Stimulated activated effector memory CD8-positive, alpha-beta T cell treated with anti-CD3 and anti-CD28 coated beads, Interleukin-12 subunit alpha, Interleukin-12 subunit beta, amount 100 ng/mL, for 72 hours (primary cell): ENCODE data around the gene M1AP.
"Not testable (repeated sequence)": the region's sequence is repeated elsewhere in the genome, so short reads cannot be mapped to it uniquely, and the experiment has no call there.

Source experiments
- ATAC-seq: fragments of 150-1000 bp; cut with Tn5 transposase; 2 replicates; pipeline ENCODE4 v1.10.0; 2021
- DNase-seq, 2 donors: peaks; one replicate each; pipeline ENCODE4 v3.0.0; 2021 to 2022; ENCODE audit warnings: low spot score in 2 of 2
- H3K27ac Mint-ChIP-seq: one replicate; pipeline ENCODE4 v1.8.0; 2022; ENCODE audit warnings: mild to moderate bottlenecking, mixed read lengths
- H3K36me3 Mint-ChIP-seq: one replicate; pipeline ENCODE4 v1.8.0; 2022; ENCODE audit warnings: mild to moderate bottlenecking, mixed read lengths
- H3K4me1 Mint-ChIP-seq: one replicate; pipeline ENCODE4 v1.8.0; 2022; ENCODE audit warnings: mixed read lengths
- H3K4me3 Mint-ChIP-seq: one replicate; pipeline ENCODE4 v1.8.0; 2022; ENCODE audit warnings: mild to moderate bottlenecking, mixed read lengths
- H3K9me3 Mint-ChIP-seq: one replicate; pipeline ENCODE4 v1.8.0; 2022; ENCODE audit warnings: mixed read lengths

Gene M1AP

DNA sequence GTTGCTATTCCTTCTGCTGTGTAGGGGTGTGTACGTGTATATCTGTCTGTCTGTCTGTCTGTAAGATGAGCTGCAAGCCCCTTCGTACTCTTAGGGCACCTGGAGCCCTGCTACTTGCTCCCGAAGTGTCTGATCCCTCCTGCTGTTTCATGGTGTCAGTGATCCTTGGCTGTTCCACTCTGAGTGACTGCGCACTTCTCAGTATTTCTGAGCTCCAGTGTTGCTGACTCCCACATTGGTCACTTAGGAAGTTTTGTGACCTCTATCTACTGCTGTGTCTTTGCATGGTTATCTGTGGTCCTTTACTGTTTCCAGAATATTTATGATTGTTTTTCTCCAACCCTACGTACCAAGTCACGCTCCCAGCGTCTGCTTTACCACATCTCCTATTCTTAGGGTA is 22.1 kb upstream of the M1AP start:
- Mint-ChIP-seq H3K9me3 (no peaks in the 10 kb centered on the region), H3K36me3 (peaks cover 3% of the 10 kb centered on the region), H3K27ac (no peak overlapping the region), H3K4me1 (peaks cover 6% of the 10 kb centered on the region), H3K4me3 (no peak overlapping the region)
- DNase-seq: no peak
- ATAC-seq: no peak

DNA sequence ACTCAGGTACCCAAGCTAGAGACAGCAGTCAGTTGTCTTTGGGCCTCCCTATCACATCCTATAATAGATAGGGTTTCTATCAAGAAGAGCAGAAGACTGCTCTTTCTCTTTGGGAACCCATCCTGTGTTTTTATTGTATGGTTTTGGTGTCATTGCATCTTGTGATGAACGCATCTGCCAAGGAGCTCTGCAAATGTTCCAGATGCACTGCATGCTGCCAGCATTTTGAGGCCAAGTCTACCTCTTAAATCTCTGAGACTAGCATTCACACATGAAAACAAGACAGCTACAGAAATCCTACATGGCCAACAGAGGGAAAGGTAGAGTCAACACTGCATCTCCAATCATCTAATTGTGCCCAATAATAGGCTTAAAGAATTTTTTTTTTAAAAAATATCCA is 20.0 kb upstream of the M1AP start:
- peaks cover 6% of the 10 kb centered on the region for H3K4me1 Mint-ChIP-seq
- ATAC-seq (no peak), DNase-seq (no peak)
- peaks cover 6% of the 10 kb centered on the region for H3K36me3 Mint-ChIP-seq
- no peak overlapping the region for H3K4me3 Mint-ChIP-seq
- no peaks in the 10 kb centered on the region for H3K9me3 Mint-ChIP-seq
- no peak overlapping the region for H3K27ac Mint-ChIP-seq

DNA sequence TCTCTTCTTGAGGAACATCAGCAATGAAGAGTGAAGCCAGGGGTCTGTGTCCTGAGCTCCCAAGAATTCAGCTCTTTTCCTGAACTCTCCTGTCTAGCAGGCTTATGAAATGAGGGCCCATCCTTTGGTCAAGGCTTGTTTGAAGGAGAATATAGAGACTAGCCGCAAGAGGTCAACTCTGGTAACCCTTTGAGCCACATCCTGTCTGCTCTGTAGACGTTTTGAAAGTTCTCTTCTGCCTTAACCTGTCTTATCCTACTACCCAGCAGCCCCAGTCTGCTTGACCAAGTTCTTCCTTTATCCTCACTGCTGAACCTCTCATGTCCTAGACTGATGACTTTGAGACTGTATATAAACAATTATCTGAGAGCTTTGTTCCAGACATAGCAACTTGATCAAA is 11.3 kb upstream of the M1AP start:
- ATAC-seq: no peak
- Mint-ChIP-seq H3K9me3 (no peaks in the 10 kb centered on the region), H3K27ac (peak overlapping the region; percentile 18), H3K36me3 (no peaks in the 10 kb centered on the region), H3K4me1 (peaks cover 14% of the 10 kb centered on the region), H3K4me3 (no peak overlapping the region)
- no peak for DNase-seq

DNA sequence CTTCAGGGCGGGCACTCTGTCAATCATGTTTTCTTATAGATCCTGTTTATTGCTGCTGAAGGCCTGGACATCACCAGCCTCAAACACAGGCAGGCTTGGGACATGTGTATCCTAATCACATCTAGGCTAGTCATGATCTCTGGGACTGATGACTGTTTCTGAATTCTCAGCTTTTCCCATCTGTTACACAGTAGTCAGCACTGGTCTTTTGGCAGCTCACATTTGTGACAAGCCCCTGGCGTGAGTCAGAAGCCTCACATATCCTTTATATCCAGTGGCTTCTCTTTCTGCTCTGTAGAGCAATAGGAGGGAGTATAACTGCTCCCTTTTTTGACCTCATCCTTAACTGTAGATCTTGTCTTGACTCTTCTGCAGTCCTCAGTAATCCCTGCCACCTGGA is 10.4 kb upstream of the M1AP start:
- Mint-ChIP-seq H3K9me3 (no peaks in the 10 kb centered on the region), H3K4me1 (peaks cover 14% of the 10 kb centered on the region), H3K36me3 (peaks cover 6% of the 10 kb centered on the region), H3K27ac (peak overlapping the region; percentile 1), H3K4me3 (no peak overlapping the region)
- DNase-seq (no peak), ATAC-seq (no peak)

DNA sequence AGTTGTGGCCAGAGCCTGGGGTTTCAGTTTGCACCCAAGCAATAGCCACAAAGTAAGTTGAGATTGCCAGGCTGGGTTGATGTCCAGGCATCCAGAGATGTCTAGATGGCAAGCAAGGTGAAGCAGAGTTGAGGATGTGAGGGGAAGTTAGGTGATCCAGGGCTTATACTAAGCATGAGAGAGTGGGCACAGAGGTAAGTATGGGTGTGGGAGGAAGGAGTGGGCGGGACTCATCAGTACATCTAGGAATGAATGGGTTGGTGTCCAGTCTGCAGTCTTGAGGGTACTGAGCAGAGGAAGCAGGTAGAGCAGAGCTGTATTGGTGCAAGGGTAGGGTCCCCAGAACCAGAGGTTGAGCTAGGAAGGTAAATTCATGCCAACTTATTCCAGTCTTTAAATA is 7.4 kb upstream of the M1AP start:
- Mint-ChIP-seq H3K9me3 (no peaks in the 10 kb centered on the region), H3K4me3 (no peak overlapping the region), H3K36me3 (peaks cover 6% of the 10 kb centered on the region), H3K27ac (no peak overlapping the region), H3K4me1 (peaks cover 14% of the 10 kb centered on the region)
- no peak for ATAC-seq
- no peak for DNase-seq

DNA sequence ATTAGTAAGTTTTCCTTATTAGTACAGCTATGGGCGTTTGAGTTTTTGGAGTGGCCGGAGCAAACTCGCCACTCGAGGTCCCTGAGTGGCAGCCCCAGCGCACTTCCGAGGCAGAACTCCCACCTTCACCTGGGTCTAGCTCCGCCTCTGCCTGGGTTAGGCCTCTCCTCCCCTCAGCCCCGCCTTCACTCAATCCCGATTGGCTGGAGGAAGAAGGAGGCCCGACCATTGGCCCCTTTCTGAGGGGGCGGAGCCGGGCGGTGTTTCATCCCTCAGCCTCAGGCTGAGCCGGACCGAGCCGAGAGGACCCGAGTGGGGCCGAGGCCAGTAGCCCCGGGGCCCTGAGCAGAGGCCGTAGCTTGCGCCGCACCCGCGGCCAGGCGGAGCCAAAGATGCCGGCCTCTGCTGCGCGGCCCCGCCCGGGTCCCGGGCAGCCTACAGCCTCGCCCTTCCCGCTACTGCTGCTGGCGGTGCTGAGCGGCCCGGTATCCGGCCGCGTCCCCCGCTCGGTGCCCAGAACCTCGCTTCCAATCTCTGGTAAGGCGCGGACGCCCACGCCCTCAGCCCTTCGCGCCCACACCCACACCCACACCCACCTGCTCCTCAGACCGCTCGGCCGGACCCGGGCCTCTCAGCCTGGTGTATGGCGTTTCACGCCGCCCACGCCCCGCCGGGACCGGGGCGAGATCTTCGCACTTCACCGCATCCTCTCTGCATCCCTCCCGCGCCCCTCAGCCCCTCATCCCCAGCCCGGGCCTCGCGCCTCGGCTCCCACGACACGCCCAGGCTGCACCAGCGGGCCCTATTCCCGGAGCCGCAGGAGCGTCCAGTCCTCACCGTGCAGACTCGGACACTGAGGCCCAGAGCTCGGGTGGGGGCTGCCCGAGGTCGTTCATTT is 6.1 kb upstream of the M1AP start, which contains the start of gene SEMA4F:
SEMA4F (plus strand) TSS at position 263 of the 898 bp plus-strand sequence; CDS start at position 393, 130 bp downstream.
- Mint-ChIP-seq H3K4me3 (peak within 1 kb of the TSS; percentile 76), H3K27ac (peak within 1 kb of the TSS; percentile 67), H3K4me1 (peaks cover 14% of the 10 kb centered on the region), H3K9me3 (no peaks in the 10 kb centered on the region), H3K36me3 (peaks cover 6% of the 10 kb centered on the region)
- peak; percentile 99 for ATAC-seq
- peak; percentile 86 to 98 for DNase-seq

DNA sequence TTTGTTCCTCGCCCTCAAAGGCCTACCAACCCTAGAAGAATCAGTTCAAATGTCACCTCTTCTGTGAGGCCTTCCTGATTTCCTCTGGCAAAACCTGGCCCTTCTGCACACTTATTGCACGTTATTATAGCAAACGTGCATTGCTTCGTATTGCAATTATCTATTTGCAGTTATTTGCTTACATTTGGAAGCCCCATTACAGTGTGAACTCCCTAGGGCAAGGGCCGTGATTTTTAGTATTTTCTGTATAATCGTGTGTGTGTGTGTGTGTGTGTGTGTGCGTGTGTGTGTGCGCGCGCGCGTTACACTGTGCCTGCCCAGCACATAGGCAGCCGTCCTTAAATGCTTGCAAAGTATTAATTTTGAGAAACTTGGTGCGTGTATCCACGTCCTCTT is 5.5 kb upstream of the M1AP start:
- no peak overlapping the region for H3K27ac Mint-ChIP-seq
- DNase-seq (no peak), ATAC-seq (peak; percentile 49)
- H3K36me3 Mint-ChIP-seq: peaks cover 6% of the 10 kb centered on the region
- H3K9me3 Mint-ChIP-seq: no peaks in the 10 kb centered on the region
- H3K4me1 Mint-ChIP-seq: peaks cover 14% of the 10 kb centered on the region
- H3K4me3 Mint-ChIP-seq: peak overlapping the region; percentile 76

DNA sequence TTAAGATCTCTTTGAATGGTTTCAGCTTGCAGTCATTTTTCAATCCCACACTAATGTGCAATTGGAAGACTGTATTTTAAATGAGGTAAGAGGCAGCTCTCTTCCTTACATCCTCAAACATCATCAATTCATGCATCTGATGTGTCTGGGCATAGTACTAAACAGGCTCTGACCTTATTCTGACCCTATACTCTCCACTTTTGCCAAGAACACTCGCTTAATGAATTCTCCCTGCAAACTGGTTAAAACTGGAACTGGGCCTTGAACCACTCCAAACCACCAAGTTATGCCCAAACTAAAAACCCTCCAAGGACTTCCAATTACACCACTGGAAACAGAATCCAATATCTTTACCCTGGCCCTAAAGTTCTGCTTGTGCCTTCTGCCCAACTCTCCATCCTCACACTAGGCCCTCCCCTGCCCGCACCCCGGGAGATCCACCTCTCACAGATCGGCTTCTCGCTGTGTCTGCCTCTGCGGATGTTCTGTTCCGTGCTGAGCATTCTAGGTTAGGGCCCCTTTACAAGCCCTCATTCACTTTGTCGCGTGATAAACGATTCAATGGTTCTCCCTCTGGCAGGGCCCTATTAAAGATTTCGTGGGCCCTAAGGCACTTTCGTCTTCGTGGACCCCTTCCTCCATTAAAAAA is 1.2 kb downstream of the M1AP start:
- Mint-ChIP-seq H3K27ac (no peak overlapping the region), H3K4me1 (no peaks in the 10 kb centered on the region), H3K4me3 (no peak overlapping the region), H3K9me3 (no peaks in the 10 kb centered on the region), H3K36me3 (no peaks in the 10 kb centered on the region)
- DNase-seq: no peak
- no peak for ATAC-seq

DNA sequence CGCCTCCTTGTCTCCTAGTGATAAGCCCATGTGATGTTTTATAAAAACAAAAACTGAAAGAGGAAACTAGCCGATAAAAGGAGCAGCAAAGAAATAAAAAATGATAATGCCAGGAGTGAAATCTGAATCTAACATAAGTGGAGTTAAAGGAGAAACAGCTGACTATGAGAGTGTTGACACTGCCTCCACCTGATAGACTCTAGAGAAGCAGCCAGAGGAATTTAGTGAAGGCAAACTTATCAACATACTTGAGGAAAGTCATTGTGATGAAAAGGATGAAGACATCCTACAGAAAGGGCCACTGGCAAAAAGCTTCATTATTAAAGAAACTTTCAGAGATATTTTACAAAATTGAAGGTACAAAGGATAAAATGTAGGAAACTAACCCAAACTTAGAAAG is 1.9 kb downstream of the M1AP start:
- no peaks in the 10 kb centered on the region for H3K4me1 Mint-ChIP-seq
- H3K36me3 Mint-ChIP-seq: no peaks in the 10 kb centered on the region
- ATAC-seq: no peak
- no peaks in the 10 kb centered on the region for H3K9me3 Mint-ChIP-seq
- no peak overlapping the region for H3K27ac Mint-ChIP-seq
- DNase-seq: no peak
- H3K4me3 Mint-ChIP-seq: no peak overlapping the region

DNA sequence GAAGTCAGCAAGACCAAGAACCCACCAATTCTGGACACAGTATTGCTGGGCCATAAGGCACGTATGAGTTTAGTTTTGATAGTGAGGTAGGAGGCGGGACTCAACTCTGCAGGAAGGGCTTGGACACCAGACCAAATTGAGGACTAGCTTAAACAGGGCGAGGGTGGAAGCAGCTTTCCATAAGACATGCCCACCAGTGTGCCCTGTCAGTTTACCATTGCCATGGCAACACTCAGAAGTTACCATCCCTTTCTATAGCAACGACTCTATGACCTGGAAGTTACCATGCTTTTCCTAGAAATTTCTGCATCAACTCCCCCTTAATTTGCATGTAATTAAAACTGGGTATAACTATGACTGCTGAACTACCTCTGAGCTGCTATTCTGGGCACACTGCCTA is 2.8 kb downstream of the M1AP start:
- H3K27ac Mint-ChIP-seq: no peak overlapping the region
- H3K9me3 Mint-ChIP-seq: no peaks in the 10 kb centered on the region
- ATAC-seq (no peak), DNase-seq (no peak)
- H3K36me3 Mint-ChIP-seq: no peaks in the 10 kb centered on the region
- H3K4me3 Mint-ChIP-seq: no peak overlapping the region
- no peaks in the 10 kb centered on the region for H3K4me1 Mint-ChIP-seq

DNA sequence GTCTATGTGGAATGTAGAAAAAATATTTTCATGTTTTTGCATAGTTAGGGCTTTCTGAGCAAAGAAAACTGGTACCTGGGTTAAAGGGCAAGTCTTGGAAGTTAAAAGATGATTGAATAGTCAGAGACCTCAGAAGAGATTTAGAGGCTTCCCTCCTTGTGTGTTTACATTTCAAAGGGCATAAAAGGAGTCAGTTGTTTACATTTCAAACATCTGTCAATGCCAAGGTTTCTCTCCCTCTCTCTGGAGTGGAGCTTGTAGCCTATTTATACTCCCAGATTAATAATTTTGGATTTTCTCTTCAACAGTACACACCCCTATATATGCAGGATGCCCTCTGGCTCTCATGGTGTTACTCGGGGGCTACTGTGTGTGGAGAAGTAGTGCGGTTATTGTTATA is 8.6 kb downstream of the M1AP start:
- no peaks in the 10 kb centered on the region for H3K36me3 Mint-ChIP-seq
- H3K9me3 Mint-ChIP-seq: no peaks in the 10 kb centered on the region
- DNase-seq: no peak
- no peak overlapping the region for H3K4me3 Mint-ChIP-seq
- no peaks in the 10 kb centered on the region for H3K4me1 Mint-ChIP-seq
- ATAC-seq: no peak
- H3K27ac Mint-ChIP-seq: no peak overlapping the region

DNA sequence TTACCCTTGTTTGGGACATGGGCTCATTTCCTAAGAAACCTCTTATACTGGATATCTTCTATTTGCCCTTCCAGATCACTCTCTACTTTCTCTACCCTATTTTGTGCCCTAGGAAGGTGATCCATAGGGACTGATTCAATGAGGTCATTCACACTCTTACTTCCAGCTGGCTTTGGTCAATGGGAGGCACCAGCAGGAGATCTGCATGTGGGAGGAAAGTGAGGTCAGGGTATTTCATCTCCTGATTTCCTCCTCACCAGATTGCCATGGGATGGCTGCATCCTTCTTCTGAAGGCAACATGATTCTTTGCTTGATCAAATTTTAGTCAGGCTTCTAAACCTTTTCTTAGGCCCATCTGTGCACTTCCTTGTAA is 15.2 kb downstream of the M1AP start:
- no peak for ATAC-seq
- H3K9me3 Mint-ChIP-seq: no peaks in the 10 kb centered on the region
- H3K36me3 Mint-ChIP-seq: no peaks in the 10 kb centered on the region
- DNase-seq: no peak
- H3K27ac Mint-ChIP-seq: no peak overlapping the region
- H3K4me1 Mint-ChIP-seq: no peaks in the 10 kb centered on the region
- no peak overlapping the region for H3K4me3 Mint-ChIP-seq

DNA sequence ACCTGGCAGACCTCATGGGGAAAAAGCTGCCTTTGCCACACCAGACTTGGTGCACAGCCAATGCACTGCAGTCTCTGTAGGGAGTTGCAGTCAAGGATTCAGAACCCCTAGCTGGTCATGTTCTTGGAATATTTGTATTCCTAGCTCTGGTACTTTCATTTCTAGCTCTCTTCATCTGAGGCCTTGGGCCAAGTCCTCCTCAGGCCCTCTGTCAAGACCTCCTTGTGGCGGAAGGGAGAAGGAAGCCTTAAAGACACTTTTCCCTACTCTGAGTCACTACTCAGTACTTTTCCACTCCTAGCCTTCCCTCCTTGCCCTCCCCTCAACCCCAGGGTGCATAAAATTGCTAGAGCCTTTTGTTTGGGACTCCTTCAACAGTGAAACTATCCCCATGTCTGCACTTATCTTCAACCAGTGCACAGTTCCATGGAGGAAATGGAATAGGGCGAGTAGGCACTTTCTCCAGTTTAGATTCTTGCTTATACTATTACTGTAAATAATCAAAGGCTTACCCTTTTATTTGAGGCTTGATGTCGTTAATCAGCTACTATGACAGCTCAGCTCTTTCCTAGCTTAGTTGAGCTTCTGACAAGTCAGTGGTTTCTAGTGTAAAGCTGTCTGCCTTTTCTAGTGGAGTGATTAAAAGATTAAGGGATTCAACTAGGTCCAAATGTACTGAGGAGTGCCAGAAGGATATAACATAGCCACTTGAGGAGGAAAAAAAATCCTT is 15.8 kb downstream of the M1AP start:
- ATAC-seq (no peak), DNase-seq (no peak)
- H3K36me3 Mint-ChIP-seq: no peaks in the 10 kb centered on the region
- H3K4me3 Mint-ChIP-seq: no peak overlapping the region
- H3K27ac Mint-ChIP-seq: no peak overlapping the region
- H3K9me3 Mint-ChIP-seq: no peaks in the 10 kb centered on the region
- no peaks in the 10 kb centered on the region for H3K4me1 Mint-ChIP-seq

DNA sequence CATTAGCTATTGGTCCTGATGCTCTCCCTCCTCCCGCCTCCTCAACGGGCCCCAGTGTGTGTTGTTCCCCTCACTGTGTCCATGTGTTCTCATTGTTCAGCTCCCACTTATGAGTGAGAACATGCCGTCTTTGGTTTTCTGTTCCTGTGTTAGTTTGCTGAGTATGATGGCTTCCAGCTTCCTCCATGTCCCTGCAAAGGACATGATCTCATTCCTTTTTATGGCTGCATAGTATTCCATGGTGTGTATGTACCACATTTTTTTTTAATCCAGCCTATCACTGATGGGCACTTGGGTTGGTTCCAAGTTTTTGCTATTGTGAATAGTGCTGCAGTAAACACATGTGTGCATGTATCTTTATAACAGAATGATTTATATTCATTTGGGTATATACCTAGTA is 17.7 kb downstream of the M1AP start:
- not testable (repeated sequence) for H3K36me3 Mint-ChIP-seq, DNase-seq, H3K27ac Mint-ChIP-seq, ATAC-seq, H3K4me1 Mint-ChIP-seq, H3K4me3 Mint-ChIP-seq, H3K9me3 Mint-ChIP-seq

DNA sequence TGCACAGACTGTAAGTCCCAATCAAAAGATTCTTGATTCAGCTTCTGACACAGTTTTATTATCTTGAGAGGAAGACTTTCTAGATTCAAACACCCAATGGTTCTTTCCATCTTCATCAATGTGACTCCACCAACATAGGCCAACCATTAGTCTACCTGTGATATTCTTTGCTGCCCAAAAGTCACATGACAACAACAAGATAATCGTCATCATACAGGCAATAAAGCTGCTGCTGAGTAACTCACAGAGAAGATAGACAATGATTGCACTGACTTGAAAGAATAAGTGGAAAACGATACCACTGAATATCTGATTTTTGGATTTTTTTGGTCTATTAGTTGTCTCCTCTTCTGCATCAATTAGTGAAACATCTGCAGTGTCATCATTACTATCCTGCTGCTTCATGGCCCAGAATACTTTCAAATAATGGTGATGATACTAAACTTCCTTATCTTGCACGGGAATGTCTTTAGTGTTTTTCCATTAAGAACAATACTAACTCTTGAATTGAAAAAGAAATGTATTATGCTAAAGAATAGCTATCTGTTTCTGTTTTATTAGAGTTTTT is 19.5 kb downstream of the M1AP start:
- no peaks in the 10 kb centered on the region for H3K9me3 Mint-ChIP-seq
- DNase-seq: no peak
- no peaks in the 10 kb centered on the region for H3K36me3 Mint-ChIP-seq
- ATAC-seq: no peak
- no peak overlapping the region for H3K27ac Mint-ChIP-seq
- H3K4me1 Mint-ChIP-seq: no peaks in the 10 kb centered on the region
- H3K4me3 Mint-ChIP-seq: no peak overlapping the region
